ENCODE data around the gene DHCR7. TPM values are rescaled to one million over a fixed set of nuclear protein-coding genes. Genes with fewer than 3 reads are reported as not detected.
A peak's percentile ranks its signal among the peaks of the same experiment; 100 is the strongest.

Gene DHCR7
- total RNA-seq, 1 donor from 2014 or later, result 145 TPM

GRCh38 chr11:71450507-71450906 is 2.3 kb upstream of the DHCR7 start:
- H3K4me1 Mint-ChIP-seq (ENCODE audit: low read depth, unreplicated experiment), result peaks cover 35% of the 10 kb centered on the region
- TF ChIP-seq, protein P1, sequence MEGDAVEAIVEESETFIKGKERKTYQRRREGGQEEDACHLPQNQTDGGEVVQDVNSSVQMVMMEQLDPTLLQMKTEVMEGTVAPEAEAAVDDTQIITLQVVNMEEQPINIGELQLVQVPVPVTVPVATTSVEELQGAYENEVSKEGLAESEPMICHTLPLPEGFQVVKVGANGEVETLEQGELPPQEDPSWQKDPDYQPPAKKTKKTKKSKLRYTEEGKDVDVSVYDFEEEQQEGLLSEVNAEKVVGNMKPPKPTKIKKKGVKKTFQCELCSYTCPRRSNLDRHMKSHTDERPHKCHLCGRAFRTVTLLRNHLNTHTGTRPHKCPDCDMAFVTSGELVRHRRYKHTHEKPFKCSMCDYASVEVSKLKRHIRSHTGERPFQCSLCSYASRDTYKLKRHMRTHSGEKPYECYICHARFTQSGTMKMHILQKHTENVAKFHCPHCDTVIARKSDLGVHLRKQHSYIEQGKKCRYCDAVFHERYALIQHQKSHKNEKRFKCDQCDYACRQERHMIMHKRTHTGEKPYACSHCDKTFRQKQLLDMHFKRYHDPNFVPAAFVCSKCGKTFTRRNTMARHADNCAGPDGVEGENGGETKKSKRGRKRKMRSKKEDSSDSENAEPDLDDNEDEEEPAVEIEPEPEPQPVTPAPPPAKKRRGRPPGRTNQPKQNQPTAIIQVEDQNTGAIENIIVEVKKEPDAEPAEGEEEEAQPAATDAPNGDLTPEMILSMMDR (IDR thresholded peaks at IDR 0.05; ENCODE audit: partially characterized antibody, unreplicated experiment), result no peak
- peaks cover 17% of the 10 kb centered on the region for H3K9me3 Mint-ChIP-seq (ENCODE audit: unreplicated experiment)
- H3K27ac Mint-ChIP-seq (ENCODE audit: unreplicated experiment), result no peak overlapping the region
- H3K4me3 Mint-ChIP-seq (ENCODE audit: unreplicated experiment), result peak overlapping the region; percentile 97
- H3K27me3 Mint-ChIP-seq (ENCODE audit: unreplicated experiment), result peaks cover 15% of the 10 kb centered on the region
- peaks cover 10% of the 10 kb centered on the region for H3K36me3 Mint-ChIP-seq (ENCODE audit: unreplicated experiment)
- DNase-seq, result no peak

DNA sequence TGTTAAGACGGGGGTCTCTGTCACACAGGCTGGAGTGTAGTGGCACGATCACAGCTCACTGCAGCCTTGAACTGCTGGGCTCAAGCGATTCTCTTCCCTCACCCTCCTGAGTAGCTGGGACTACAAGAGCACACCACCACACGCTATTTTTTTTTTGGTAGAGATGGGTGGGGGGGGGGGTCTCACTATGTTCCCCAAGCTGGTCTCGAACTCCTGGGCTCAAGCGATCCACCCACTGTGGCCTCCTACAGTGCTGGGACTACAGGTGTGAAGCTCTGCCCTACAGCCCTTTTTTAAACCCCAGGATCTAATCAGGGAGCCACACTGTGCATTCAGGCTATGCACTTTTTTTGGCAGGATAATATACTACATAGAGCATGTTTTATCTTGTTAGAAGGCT is 1.4 kb upstream of the DHCR7 start:
- Mint-ChIP-seq H3K27me3 (ENCODE audit: unreplicated experiment) (peaks cover 15% of the 10 kb centered on the region), H3K4me3 (ENCODE audit: unreplicated experiment) (peak overlapping the region; percentile 97), H3K9me3 (ENCODE audit: unreplicated experiment) (peaks cover 17% of the 10 kb centered on the region), H3K36me3 (ENCODE audit: unreplicated experiment) (peaks cover 18% of the 10 kb centered on the region), H3K4me1 (ENCODE audit: low read depth, unreplicated experiment) (peaks cover 35% of the 10 kb centered on the region), H3K27ac (ENCODE audit: unreplicated experiment) (peak overlapping the region; percentile 76)
- DNase-seq, result no peak
- TF ChIP-seq, protein P1 (IDR thresholded peaks at IDR 0.05; ENCODE audit: partially characterized antibody, unreplicated experiment), result no peak

- peaks cover 33% of the 10 kb centered on the region for H3K4me1 Mint-ChIP-seq (ENCODE audit: low read depth, unreplicated experiment)
- peak; percentile 73 for DNase-seq
- peak overlapping the region; percentile 91 for H3K4me3 Mint-ChIP-seq (ENCODE audit: unreplicated experiment)
- peak overlapping the region; percentile 60 for H3K27ac Mint-ChIP-seq (ENCODE audit: unreplicated experiment)
- peaks cover 15% of the 10 kb centered on the region for H3K9me3 Mint-ChIP-seq (ENCODE audit: unreplicated experiment)
- peaks cover 15% of the 10 kb centered on the region for H3K27me3 Mint-ChIP-seq (ENCODE audit: unreplicated experiment)
- TF ChIP-seq, protein P1 (IDR thresholded peaks at IDR 0.05; ENCODE audit: partially characterized antibody, unreplicated experiment), result no peak
- peaks cover 18% of the 10 kb centered on the region for H3K36me3 Mint-ChIP-seq (ENCODE audit: unreplicated experiment)
Measured at GRCh38 chr11:71447791-71448256, 369 bp downstream of the DHCR7 start.

DNA sequence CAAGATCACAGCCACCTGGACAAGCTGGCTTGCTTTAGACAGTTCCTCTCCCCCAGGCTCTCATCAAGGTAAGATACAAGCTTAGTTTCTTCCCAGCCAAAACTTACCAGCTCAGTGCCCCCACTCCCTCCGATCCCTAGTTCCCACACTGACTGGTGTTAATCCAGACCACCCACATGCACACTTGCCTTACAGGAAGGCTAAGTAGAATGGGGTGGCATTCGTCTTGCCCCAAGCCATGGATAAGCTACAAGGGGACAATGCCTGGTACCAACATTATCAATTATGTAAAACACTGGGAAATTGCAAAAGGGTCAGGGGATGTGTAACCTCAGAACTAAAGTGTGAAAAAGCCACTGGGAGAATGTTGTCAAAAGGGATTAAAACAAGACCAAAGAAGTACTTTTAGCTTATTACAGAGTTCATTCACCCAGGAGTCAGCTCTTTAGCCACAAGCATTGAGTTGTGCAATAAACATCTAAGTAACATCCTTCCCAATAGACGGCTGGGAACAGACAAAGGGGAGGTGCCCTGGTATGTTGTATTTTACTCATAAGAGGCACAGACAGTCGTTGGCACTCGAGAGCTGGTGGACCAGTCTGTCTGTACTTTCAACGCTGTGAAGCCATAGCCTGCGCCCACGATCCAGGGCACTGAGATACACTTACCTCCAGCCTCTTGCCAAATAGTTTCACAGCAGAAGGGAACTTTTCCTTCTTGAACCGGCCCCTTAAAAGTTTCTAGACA is 1.1 kb downstream of the DHCR7 start:
- Mint-ChIP-seq H3K9me3 (ENCODE audit: unreplicated experiment) (peaks cover 15% of the 10 kb centered on the region), H3K27me3 (ENCODE audit: unreplicated experiment) (peaks cover 12% of the 10 kb centered on the region), H3K4me1 (ENCODE audit: low read depth, unreplicated experiment) (peaks cover 28% of the 10 kb centered on the region), H3K27ac (ENCODE audit: unreplicated experiment) (peak overlapping the region; percentile 60), H3K36me3 (ENCODE audit: unreplicated experiment) (peaks cover 18% of the 10 kb centered on the region), H3K4me3 (ENCODE audit: unreplicated experiment) (peak overlapping the region; percentile 91)
- no peak for DNase-seq
- TF ChIP-seq, protein P1 (IDR thresholded peaks at IDR 0.05; ENCODE audit: partially characterized antibody, unreplicated experiment), result no peak

GRCh38 chr11:71446150-71446549 is 2.0 kb downstream of the DHCR7 start:
- H3K27ac Mint-ChIP-seq (ENCODE audit: unreplicated experiment), result no peak overlapping the region
- H3K9me3 Mint-ChIP-seq (ENCODE audit: unreplicated experiment), result peaks cover 11% of the 10 kb centered on the region
- peak overlapping the region; percentile 91 for H3K4me3 Mint-ChIP-seq (ENCODE audit: unreplicated experiment)
- peaks cover 18% of the 10 kb centered on the region for H3K36me3 Mint-ChIP-seq (ENCODE audit: unreplicated experiment)
- no peak for DNase-seq
- TF ChIP-seq, protein P1 (IDR thresholded peaks at IDR 0.05; ENCODE audit: partially characterized antibody, unreplicated experiment), result no peak
- H3K27me3 Mint-ChIP-seq (ENCODE audit: unreplicated experiment), result peaks cover 8% of the 10 kb centered on the region
- H3K4me1 Mint-ChIP-seq (ENCODE audit: low read depth, unreplicated experiment), result peaks cover 19% of the 10 kb centered on the region

Measured in glutamatergic neuron (in vitro differentiated cells).